ENCODE measurements around the gene HDLBP. TPM values are rescaled to one million over a fixed set of nuclear protein-coding genes. Genes with fewer than 3 reads are reported as not detected.

Gene HDLBP
- total and polyA plus RNA-seq, 2 of the 4 experiments (the other 2 are of a cell fraction) = 648 to 1,165 TPM

- TF ChIP-seq SMC3 (IDR thresholded peaks at IDR 0.05; ENCODE audit: low read depth, low read length) (no peak), RAD21 (IDR thresholded peaks at IDR 0.05; ENCODE audit: low read length) (no peak), CHD1 (IDR thresholded peaks at IDR 0.05; ENCODE audit: low read depth, low read length) (no peak), CTCF (conservative IDR thresholded peaks at IDR 0.05; ENCODE audit: low read depth, low read length) (no peak), RFX5 (IDR thresholded peaks at IDR 0.05; ENCODE audit: low read depth, low read length) (no peak), MAFK (IDR thresholded peaks at IDR 0.05; ENCODE audit: low read depth, low read length) (no peak), BHLHE40 (IDR thresholded peaks at IDR 0.05; ENCODE audit: low read depth, low read length) (no peak), FOS (IDR thresholded peaks at IDR 0.05; ENCODE audit: low read depth, low read length) (no peak), NFE2L2 (IDR thresholded peaks at IDR 0.05; ENCODE audit: low read depth, low read length) (no peak), CEBPB (IDR thresholded peaks at IDR 0.05; ENCODE audit: low read depth, low read length) (no peak), POLR2A (IDR thresholded peaks at IDR 0.05; ENCODE audit: low read depth, low read length) (no peak), MAZ (IDR thresholded peaks at IDR 0.05; ENCODE audit: borderline replicate concordance, low read depth, low read length) (no peak)
Measured at GRCh38 chr2:241248289-241248688, 67.2 kb downstream of the HDLBP start.

More at GRCh38 chr2:241248289-241248688, 67.2 kb downstream of the HDLBP start:
- no peaks in the 10 kb centered on the region for H3K9me3 ChIP-seq (ENCODE audit: control insufficient read depth, insufficient read depth, low read length)
- no peak overlapping the region for H3K4ac ChIP-seq (ENCODE audit: low read depth, low read length)
- no TSS peak for BruUV-seq (replicated peaks)
- in situ Hi-C loops (cut with MboI; ENCODE audit: low sequenced_read_pairs) (no loop called here), intact Hi-C loops (cut with micrococcal nuclease) (no loop called here), dilution Hi-C loops (cut with HindIII; ENCODE audit: low sequenced_read_pairs, unreplicated experiment) (no loop called here)
- H3K4me2 ChIP-seq (ENCODE audit: low read depth, low read length) = no peak overlapping the region
- no peak overlapping the region for H4K8ac ChIP-seq (ENCODE audit: low read depth in 2 of 2, low read length in 2 of 2)
- H3K9me1 ChIP-seq (ENCODE audit: insufficient read depth, low read length) = peaks cover 4% of the 10 kb centered on the region
- H2BK120ac ChIP-seq (ENCODE audit: low read depth, low read length) = no peak overlapping the region
- H2AK5ac ChIP-seq (ENCODE audit: low read depth, low read length) = no peak overlapping the region
- no peaks in the 10 kb centered on the region for H3K27me3 ChIP-seq (ENCODE audit: control insufficient read depth, insufficient read depth, low read length)
- H3K36me3 ChIP-seq (ENCODE audit: control insufficient read depth, insufficient read depth, low read length) = peaks cover 85% of the 10 kb centered on the region
- CTCF ChIA-PET = no interaction called here
- H2BK20ac ChIP-seq (ENCODE audit: low read depth, low read length) = no peak overlapping the region
- no peak overlapping the region for H2AFZ ChIP-seq (replicated peaks; ENCODE audit: low read length, poor library complexity)
- no peak overlapping the region for H3K18ac ChIP-seq (ENCODE audit: low read depth, low read length)
- no peak overlapping the region for H4K5ac ChIP-seq (ENCODE audit: low read depth, low read length)
- no peak overlapping the region for H3K9ac ChIP-seq (ENCODE audit: low read depth, low read length)
- H3K4me3 ChIP-seq (ENCODE audit: insufficient read depth, low read depth, low read length) = no peak overlapping the region
- H3K27ac ChIP-seq (ENCODE audit: insufficient read depth, low read length) = no peak overlapping the region
- H4K91ac ChIP-seq (ENCODE audit: insufficient read depth, low read depth, low read length) = no peak overlapping the region
- H3K79me1 ChIP-seq (ENCODE audit: low read depth in 1 of 2, low read length in 2 of 2) = peaks cover 34 to 82% of the 10 kb centered on the region in 2 experiments
- POLR2A ChIA-PET (ENCODE audit: unreplicated experiment) = no interaction called here
- no peak overlapping the region for H3K23ac ChIP-seq (ENCODE audit: low read depth, low read length)
- no peak for DNase-seq
- no peak overlapping the region for H2BK15ac ChIP-seq (ENCODE audit: low read depth, low read length)
- H3K56ac ChIP-seq (ENCODE audit: extremely low read depth, insufficient read depth, low read length) = no peak overlapping the region
- peak overlapping the region; percentile 19 for H2AK9ac ChIP-seq (replicated peaks; ENCODE audit: low read depth, low read length, poor library complexity)
- H3K14ac ChIP-seq (replicated peaks; ENCODE audit: low read depth, low read length) = no peak overlapping the region
- 96% methylated on average over 6 of the region's 11 CpGs; no CpG with 5 or more reads in 1 of the 2 experiments for WGBS, 2 experiments (ENCODE audit: extremely low coverage in 2 of 2, insufficient read length in 1 of 2)
- no peak overlapping the region for H2BK5ac ChIP-seq (ENCODE audit: low read depth, low read length, poor library complexity, severe bottlenecking)
- peaks cover 90% of the 10 kb centered on the region for H4K20me1 ChIP-seq (ENCODE audit: insufficient read depth, low read length)
- H3K4me1 ChIP-seq (ENCODE audit: control insufficient read depth, insufficient read depth, low read length) = no peaks in the 10 kb centered on the region
- no peak for ATAC-seq (ENCODE audit: low read depth)
